Gastroesophageal sphincter (tissue), 3 donors: ENCODE measurements around the gene NEO1.

ENCODE experiments used
- EP300 ChIP-seq: sonication (generic); formaldehyde crosslinking; IDR thresholded peaks from one replicate; pipeline ENCODE4 v1.6.1; 2017; ENCODE audit warnings: antibody characterized with exemption, mild to moderate bottlenecking
- POLR2A ChIP-seq, 2 donors: fragments of 450-650 bp; IDR thresholded peaks; one replicate each; pipeline ENCODE4 v1.6.1; 2017; ENCODE audit warnings: antibody characterized with exemption in 2 of 2, mild to moderate bottlenecking in 2 of 2, moderate library complexity in 1 of 2
- POLR2AphosphoS5 ChIP-seq: sonication (generic); formaldehyde crosslinking; IDR thresholded peaks from one replicate; pipeline ENCODE4 v1.6.1; 2017; ENCODE audit warnings: antibody characterized with exemption
- TF ChIP-seq, protein P1 (sequence below), 4 experiments: fragments of 200-600 bp in 2 of 4; fragments of 450-650 bp in 2 of 4; sonication (generic) in 1 of 4; IDR thresholded peaks; one replicate each; pipeline ENCODE4 v1.5.1; 2017 to 2019; ENCODE audit warnings: antibody characterized with exemption in 4 of 4, mild to moderate bottlenecking in 2 of 4, moderate library complexity in 2 of 4

DNA sequence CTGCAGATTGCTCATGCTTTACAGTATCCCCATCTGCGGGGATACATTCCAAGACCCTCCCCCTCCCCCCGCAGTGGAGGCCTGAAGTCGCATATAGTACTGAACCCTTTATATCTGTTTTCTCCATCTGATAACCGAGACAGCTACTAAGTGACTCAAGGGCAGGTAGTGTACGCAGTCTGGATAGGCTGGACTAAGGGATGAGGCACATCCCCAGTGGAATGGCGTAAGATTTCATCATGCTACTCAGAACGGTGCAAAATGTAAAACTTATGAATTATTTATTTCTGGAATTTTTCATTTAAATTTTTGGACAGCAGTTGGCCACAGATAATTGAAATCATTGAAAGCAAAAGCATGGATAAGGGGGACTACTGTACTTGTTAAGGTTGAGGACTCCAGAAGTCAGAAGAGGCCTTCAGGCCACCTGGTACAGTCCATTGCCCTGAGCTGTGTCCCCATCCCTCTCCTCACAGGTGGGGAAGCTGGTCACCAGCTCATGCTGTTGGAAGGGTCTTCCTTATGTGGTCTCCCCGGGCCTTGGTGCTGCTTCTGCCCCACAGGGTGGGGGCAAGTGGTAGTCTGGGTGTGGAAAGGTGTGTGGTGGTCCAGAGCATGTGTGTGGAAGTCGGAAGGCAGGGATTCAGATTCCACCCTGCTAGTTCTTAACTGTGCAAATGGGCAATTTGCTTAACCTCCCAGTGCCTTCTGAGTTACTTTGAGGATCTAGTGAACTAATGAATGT, 244.5 kb downstream of the NEO1 start:
- no peak for TF ChIP-seq POLR2A (IDR thresholded peaks at IDR 0.05)
- no peak for TF ChIP-seq EP300
- TF ChIP-seq POLR2AphosphoS5 = no peak
- TF ChIP-seq, protein P1, sequence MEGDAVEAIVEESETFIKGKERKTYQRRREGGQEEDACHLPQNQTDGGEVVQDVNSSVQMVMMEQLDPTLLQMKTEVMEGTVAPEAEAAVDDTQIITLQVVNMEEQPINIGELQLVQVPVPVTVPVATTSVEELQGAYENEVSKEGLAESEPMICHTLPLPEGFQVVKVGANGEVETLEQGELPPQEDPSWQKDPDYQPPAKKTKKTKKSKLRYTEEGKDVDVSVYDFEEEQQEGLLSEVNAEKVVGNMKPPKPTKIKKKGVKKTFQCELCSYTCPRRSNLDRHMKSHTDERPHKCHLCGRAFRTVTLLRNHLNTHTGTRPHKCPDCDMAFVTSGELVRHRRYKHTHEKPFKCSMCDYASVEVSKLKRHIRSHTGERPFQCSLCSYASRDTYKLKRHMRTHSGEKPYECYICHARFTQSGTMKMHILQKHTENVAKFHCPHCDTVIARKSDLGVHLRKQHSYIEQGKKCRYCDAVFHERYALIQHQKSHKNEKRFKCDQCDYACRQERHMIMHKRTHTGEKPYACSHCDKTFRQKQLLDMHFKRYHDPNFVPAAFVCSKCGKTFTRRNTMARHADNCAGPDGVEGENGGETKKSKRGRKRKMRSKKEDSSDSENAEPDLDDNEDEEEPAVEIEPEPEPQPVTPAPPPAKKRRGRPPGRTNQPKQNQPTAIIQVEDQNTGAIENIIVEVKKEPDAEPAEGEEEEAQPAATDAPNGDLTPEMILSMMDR (IDR thresholded peaks at IDR 0.05) = no peak
